K562 (cell line): ENCODE measurements around the gene GRWD1. TPM values are rescaled to one million over a fixed set of nuclear protein-coding genes. Genes with fewer than 3 reads are reported as not detected.

Experiments used
- BRD9 ChIP-seq: fragments of 450-650 bp; IDR thresholded peaks from 2 replicates; pipeline ENCODE4 v1.6.1; 2018; ENCODE audit warnings: low read depth; ENCODE audit not compliant: partially characterized antibody
- HDGF ChIP-seq: fragments of 450-650 bp; IDR thresholded peaks from 2 replicates; pipeline ENCODE4 v1.6.1; 2016
- MEF2A ChIP-seq: IDR thresholded peaks from 2 replicates; pipeline ENCODE4 v1.6.1; 2011; ENCODE audit warnings: low read depth, mild to moderate bottlenecking, low read length, moderate library complexity; ENCODE audit not compliant: control insufficient read depth
- MYBL2 ChIP-seq, 2 experiments: fragments of 450-650 bp in 1 of 2; sonication (generic) in 1 of 2; formaldehyde crosslinking in 1 of 2; IDR thresholded peaks; 2 replicates each; pipeline versions ENCODE4 v1.6.1 to v1.8.1; 2017 to 2022; ENCODE audit warnings: borderline replicate concordance in 1 of 2, inconsistent platforms in 1 of 2, low read depth in 1 of 2, mild to moderate bottlenecking in 1 of 2, missing genetic modification reagents in 1 of 2, moderate library complexity in 1 of 2
- NR2C1 ChIP-seq, 2 experiments: fragments of 450-650 bp; IDR thresholded peaks; 2 replicates each; pipeline ENCODE4 v1.6.1; 2017; ENCODE audit warnings: mild to moderate bottlenecking in 2 of 2, antibody characterized with exemption in 1 of 2, inconsistent platforms in 1 of 2, missing compliant biosample characterization in 1 of 2, missing genetic modification characterization in 1 of 2
- PATZ1 ChIP-seq: fragments of 250-450 bp; sonication (Bioruptor Pico); IDR thresholded peaks from 2 replicates; pipeline ENCODE4 v1.5.0; 2020; ENCODE audit warnings: mild to moderate bottlenecking, borderline replicate concordance
- PPARD ChIP-seq: fragments of 250-450 bp; sonication (Bioruptor Pico); IDR thresholded peaks from 2 replicates; pipeline ENCODE4 v1.8.0; 2022; ENCODE audit warnings: inconsistent platforms, mild to moderate bottlenecking, moderate library complexity
- SP2 ChIP-seq: IDR thresholded peaks from 2 replicates; pipeline ENCODE4 v1.6.1; 2011; ENCODE audit warnings: mild to moderate bottlenecking, low read depth, low read length, moderate library complexity; ENCODE audit not compliant: poor library complexity, severe bottlenecking; ENCODE audit errors: extremely low read depth
- TFAP4 ChIP-seq: sonication (generic); formaldehyde crosslinking; IDR thresholded peaks from 2 replicates; pipeline ENCODE4 v1.8.0; 2022; ENCODE audit warnings: missing genetic modification reagents, mild to moderate bottlenecking, moderate library complexity, borderline replicate concordance
- TOE1 ChIP-seq, 2 experiments: fragments of 450-650 bp in 1 of 2; sonication (generic) in 1 of 2; formaldehyde crosslinking in 1 of 2; IDR thresholded peaks; 2 replicates each; pipeline versions ENCODE4 v1.7.1 to v1.8.0; 2016 to 2022; ENCODE audit warnings: borderline replicate concordance in 2 of 2, mild to moderate bottlenecking in 2 of 2, antibody characterized with exemption in 1 of 2, inconsistent platforms in 1 of 2, low read depth in 1 of 2, missing genetic modification reagents in 1 of 2, moderate library complexity in 1 of 2
- ZNF12 ChIP-seq: sonication (generic); formaldehyde crosslinking; IDR thresholded peaks from 2 replicates; pipeline ENCODE4 v1.4.0; 2020; ENCODE audit warnings: mild to moderate bottlenecking, missing genetic modification reagents
- ZNF311 ChIP-seq: fragments of 250-450 bp; sonication (Bioruptor Pico); IDR thresholded peaks from 2 replicates; pipeline ENCODE4 v1.4.0; 2020; ENCODE audit warnings: mild to moderate bottlenecking, moderate library complexity
- ZNF699 ChIP-seq: fragments of 250-450 bp; sonication (Bioruptor Pico); IDR thresholded peaks from 2 replicates; pipeline ENCODE4 v1.8.0; 2021; ENCODE audit warnings: mild to moderate bottlenecking, moderate library complexity; ENCODE audit not compliant: insufficient replicate concordance
- polyA plus RNA-seq, 8 experiments: library from polyadenylated mRNA; depleted of rRNA in 4 of 8; stranded (reverse) in 5 of 8; unstranded in 3 of 8; fragments of >200 nt; fragmentation: Nextera tagmentation in 2 of 8; fragmentation: Illumina TruSeq in 1 of 8; extraction: Ambion mirVana in 2 of 8; extraction: Trizol in 1 of 8; gene quantifications; 2 replicates each; pipeline versions ENCODE4 v1.2.1 to v1.2.3, GENCODE V29; 2011 to 2014; ENCODE audit warnings: inconsistent platforms in 1 of 8, missing spikeins in 1 of 8
- total RNA-seq, 7 experiments: library from RNA; depleted of rRNA in 6 of 7; stranded (reverse); fragments of >200 nt in 6 of 7; fragmentation: Illumina TruSeq in 2 of 7; extraction: Trizol in 2 of 7; gene quantifications; 2 replicates each; pipeline versions ENCODE4 v1.2.1 to v1.2.3, GENCODE V29; 2011 to 2021; ENCODE audit warnings: low replicate concordance in 1 of 7
- TF ChIP-seq, protein P1 (sequence below): fragments of 250-450 bp; sonication (Bioruptor Pico); IDR thresholded peaks from 2 replicates; pipeline ENCODE4 v1.4.0; 2020; ENCODE audit warnings: mild to moderate bottlenecking, moderate library complexity
- TF ChIP-seq, protein P2 (sequence below): sonication (generic); formaldehyde crosslinking; IDR thresholded peaks from 2 replicates; pipeline ENCODE4 v1.8.0; 2022; ENCODE audit warnings: mild to moderate bottlenecking, missing genetic modification reagents
- TF ChIP-seq, protein P3 (sequence below): fragments of 200-800 bp; sonication (Bioruptor generic); IDR thresholded peaks from 2 replicates; pipeline ENCODE4 v1.6.1; 2017; ENCODE audit warnings: missing genetic modification characterization, missing compliant biosample characterization
- TF ChIP-seq, protein P4 (sequence below): fragments of 250-450 bp; sonication (Bioruptor Pico); IDR thresholded peaks from 2 replicates; pipeline ENCODE4 v1.6.1; 2021; ENCODE audit warnings: mild to moderate bottlenecking

The GRWD1 gene
- total and polyA plus RNA-seq, 9 of the 15 experiments (the other 6 are each of a cell fraction or from before 2014, with no cell fraction given): 1.5 to 87.2 (median 24.5) TPM

DNA sequence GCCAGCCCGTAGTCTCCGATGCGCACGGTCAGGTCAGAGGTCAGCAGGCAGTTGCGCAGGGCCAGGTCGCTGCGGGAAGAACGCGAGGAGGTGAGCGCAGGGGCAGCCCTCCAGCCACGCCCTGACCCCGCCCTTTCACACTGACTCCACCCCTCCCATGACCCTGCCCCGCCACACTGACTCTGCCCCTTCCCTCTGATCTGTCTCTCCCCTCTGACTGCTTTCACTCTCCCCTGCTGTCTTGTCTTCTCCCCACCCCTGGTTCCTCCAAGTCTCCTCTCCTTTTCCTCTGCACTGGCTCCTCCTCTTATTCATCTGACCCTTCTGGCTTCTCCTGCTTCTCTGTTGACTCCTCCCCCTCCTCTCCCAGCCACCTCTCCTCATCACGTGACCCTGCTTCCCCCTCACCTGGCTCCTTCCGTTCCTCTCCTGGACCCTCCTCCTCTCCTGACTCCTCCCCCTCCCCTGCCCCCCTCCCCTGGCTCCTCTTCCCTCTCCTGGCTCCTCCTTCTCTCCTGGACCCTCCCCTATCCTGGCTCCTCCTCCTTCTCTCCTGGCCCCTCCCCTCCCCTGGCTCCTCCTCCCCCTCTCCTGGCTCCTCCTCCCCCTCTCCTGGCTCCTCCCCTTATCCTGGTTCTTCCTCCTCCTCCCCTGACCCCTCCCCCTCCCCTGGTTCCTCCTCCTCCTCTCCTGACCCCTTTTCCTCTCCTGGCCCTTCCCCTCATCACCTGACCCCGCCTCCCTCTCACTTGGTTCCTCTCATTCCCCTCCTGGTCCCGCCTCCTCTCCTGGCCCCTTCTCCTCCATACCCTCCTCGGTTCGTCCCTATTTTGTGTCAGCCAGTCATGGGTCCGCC lies 55.9 kb downstream of the GRWD1 start (continued):
- TF ChIP-seq TOE1 (IDR thresholded peaks at IDR 0.05; ENCODE audit: borderline replicate concordance) (peak; percentile 100), TOE1 (CRISPR knock-in tag; IDR thresholded peaks at IDR 0.05; ENCODE audit: borderline replicate concordance, low read depth) (0 out of 2 replicates have a peak, but pooled peaks have one; percentile 72), MYBL2 (IDR thresholded peaks at IDR 0.05; ENCODE audit: low read depth) (no peak), MYBL2 (CRISPR knock-in tag; IDR thresholded peaks at IDR 0.05; ENCODE audit: borderline replicate concordance) (no peak), TFAP4 (CRISPR knock-in tag) (peak; percentile 64; the same call in 1 of the 2 replicates), BRD9 (peak; percentile 88), ZNF311 (no peak), NR2C1 (IDR thresholded peaks at IDR 0.05) (peak; percentile 95), NR2C1 (tag; IDR thresholded peaks at IDR 0.05) (peak; percentile 95), ZNF12 (CRISPR knock-in tag) (no peak), PPARD (CRISPR knock-in tag) (no peak), ZNF699 (CRISPR knock-in tag) (no peak), HDGF (peak; percentile 97), SP2 (no peak), MEF2A (no peak), PATZ1 (CRISPR knock-in tag) (no peak)
- TF ChIP-seq, protein P1, sequence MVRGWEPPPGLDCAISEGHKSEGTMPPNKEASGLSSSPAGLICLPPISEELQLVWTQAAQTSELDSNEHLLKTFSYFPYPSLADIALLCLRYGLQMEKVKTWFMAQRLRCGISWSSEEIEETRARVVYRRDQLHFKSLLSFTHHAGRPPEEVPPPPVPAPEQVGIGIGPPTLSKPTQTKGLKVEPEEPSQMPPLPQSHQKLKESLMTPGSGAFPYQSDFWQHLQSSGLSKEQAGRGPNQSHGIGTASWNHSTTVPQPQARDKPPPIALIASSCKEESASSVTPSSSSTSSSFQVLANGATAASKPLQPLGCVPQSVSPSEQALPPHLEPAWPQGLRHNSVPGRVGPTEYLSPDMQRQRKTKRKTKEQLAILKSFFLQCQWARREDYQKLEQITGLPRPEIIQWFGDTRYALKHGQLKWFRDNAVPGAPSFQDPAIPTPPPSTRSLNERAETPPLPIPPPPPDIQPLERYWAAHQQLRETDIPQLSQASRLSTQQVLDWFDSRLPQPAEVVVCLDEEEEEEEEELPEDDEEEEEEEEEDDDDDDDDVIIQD (CRISPR knock-in tag): no peak
- TF ChIP-seq, protein P2, sequence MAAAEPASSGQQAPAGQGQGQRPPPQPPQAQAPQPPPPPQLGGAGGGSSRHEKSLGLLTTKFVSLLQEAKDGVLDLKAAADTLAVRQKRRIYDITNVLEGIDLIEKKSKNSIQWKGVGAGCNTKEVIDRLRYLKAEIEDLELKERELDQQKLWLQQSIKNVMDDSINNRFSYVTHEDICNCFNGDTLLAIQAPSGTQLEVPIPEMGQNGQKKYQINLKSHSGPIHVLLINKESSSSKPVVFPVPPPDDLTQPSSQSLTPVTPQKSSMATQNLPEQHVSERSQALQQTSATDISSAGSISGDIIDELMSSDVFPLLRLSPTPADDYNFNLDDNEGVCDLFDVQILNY (CRISPR knock-in tag): no peak
- TF ChIP-seq, protein P3, sequence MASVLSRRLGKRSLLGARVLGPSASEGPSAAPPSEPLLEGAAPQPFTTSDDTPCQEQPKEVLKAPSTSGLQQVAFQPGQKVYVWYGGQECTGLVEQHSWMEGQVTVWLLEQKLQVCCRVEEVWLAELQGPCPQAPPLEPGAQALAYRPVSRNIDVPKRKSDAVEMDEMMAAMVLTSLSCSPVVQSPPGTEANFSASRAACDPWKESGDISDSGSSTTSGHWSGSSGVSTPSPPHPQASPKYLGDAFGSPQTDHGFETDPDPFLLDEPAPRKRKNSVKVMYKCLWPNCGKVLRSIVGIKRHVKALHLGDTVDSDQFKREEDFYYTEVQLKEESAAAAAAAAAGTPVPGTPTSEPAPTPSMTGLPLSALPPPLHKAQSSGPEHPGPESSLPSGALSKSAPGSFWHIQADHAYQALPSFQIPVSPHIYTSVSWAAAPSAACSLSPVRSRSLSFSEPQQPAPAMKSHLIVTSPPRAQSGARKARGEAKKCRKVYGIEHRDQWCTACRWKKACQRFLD (CRISPR knock-in tag): no peak
- TF ChIP-seq, protein P4, sequence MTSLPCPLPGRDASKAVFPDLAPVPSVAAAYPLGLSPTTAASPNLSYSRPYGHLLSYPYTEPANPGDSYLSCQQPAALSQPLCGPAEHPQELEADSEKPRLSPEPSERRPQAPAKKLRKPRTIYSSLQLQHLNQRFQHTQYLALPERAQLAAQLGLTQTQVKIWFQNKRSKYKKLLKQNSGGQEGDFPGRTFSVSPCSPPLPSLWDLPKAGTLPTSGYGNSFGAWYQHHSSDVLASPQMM (CRISPR knock-in tag): no peak
